HCT116 (cell line): ENCODE measurements around the gene SMIM35. TPM values are rescaled to one million over a fixed set of nuclear protein-coding genes. Genes with fewer than 3 reads are reported as not detected.

Experiments
- ATAC-seq: fragments of 200-7000 bp; cut with Tn5 transposase; 2 replicates; pipeline ENCODE4 v1.9.1; 2020; ENCODE audit warnings: mild to moderate bottlenecking, moderate library complexity
- BruUV-seq: library from RNA; stranded (reverse); fragments of 400-500 nt; replicated peaks from 2 replicates; lab custom pipeline; 2021; lab: Mats Ljungman, UMichigan
- CTCF ChIA-PET: fragments of 300-600 bp; sonication (Branson Sonifier 250); formaldehyde crosslinking; loops from one replicate; lab custom pipeline; 2021; ENCODE audit warnings: antibody characterized with exemption; lab: Charles Lee
- POLR2A ChIA-PET: fragments of 300-600, 350-600 bp; sonication (Branson Sonifier 250); formaldehyde crosslinking; loops from one replicate; lab custom pipeline; 2021; ENCODE audit warnings: antibody characterized with exemption; lab: Charles Lee
- RAD21 ChIA-PET, 2 experiments: fragments of 300-600 bp; sonication (Branson Sonifier 250); formaldehyde crosslinking; loops; one replicate each; lab custom pipeline; 2023; ENCODE audit warnings: low total read pairs in 2 of 2; ENCODE audit not compliant: uncharacterized antibody in 2 of 2, unreplicated experiment in 2 of 2, low non-redundant PET in 1 of 2; lab: Charles Lee
- DNase-seq: peaks from one replicate; pipeline ENCODE4 v3.0.0-alpha.2; 2010; ENCODE audit warnings: low read depth, low spot score
- H2AFZ ChIP-seq: fragments of 200-600 bp; shearing (Covaris generic), sonication (generic); 2 replicates; pipeline ENCODE4 v1.6.1; 2017; ENCODE audit warnings: low read depth, mixed run types, mixed read lengths, antibody characterized with exemption, low read length; ENCODE audit not compliant: poor library complexity, severe bottlenecking
- H3K27ac ChIP-seq: 2 replicates; pipeline ENCODE4 v1.5.1; 2012; ENCODE audit warnings: low read depth, low read length
- H3K27me3 ChIP-seq: fragments of 200-600 bp; sonication (generic); 2 replicates; pipeline ENCODE4 v1.6.1; 2016; ENCODE audit warnings: mixed run types, low read length, mixed read lengths; ENCODE audit not compliant: insufficient read depth
- H3K36me3 ChIP-seq, 2 experiments: fragments of 200-500 bp in 1 of 2; fragments of 200-600 bp in 1 of 2; sonication (Bioruptor generic) in 1 of 2; sonication (generic) in 1 of 2; 2 replicates each; pipeline versions ENCODE4 v1.5.1 to v1.6.1; 2014 to 2016; ENCODE audit warnings: low read length in 2 of 2, inconsistent platforms in 1 of 2, mixed read lengths in 1 of 2, mixed run types in 1 of 2; ENCODE audit not compliant: insufficient read depth in 2 of 2, control insufficient read depth in 1 of 2
- H3K4me1 ChIP-seq, 2 experiments: fragments of 200-600 bp in 1 of 2; sonication (generic) in 1 of 2; 2 replicates each; pipeline versions ENCODE4 v1.5.1 to v1.6.1; 2012 to 2017; ENCODE audit warnings: low read length in 2 of 2, inconsistent platforms in 1 of 2, mild to moderate bottlenecking in 1 of 2, mixed read lengths in 1 of 2, mixed run types in 1 of 2, moderate library complexity in 1 of 2; ENCODE audit not compliant: insufficient read depth in 2 of 2, control insufficient read depth in 1 of 2
- H3K4me2 ChIP-seq: fragments of 200-600 bp; sonication (generic); 2 replicates; pipeline ENCODE4 v1.6.1; 2017; ENCODE audit warnings: mixed run types, low read length, mixed read lengths
- H3K4me3 ChIP-seq, 2 experiments: fragments of 200-600 bp in 1 of 2; sonication (generic) in 1 of 2; replicated peaks in 1 of 2; 2 replicates each; pipeline ENCODE4 v1.5.1; 2011 to 2016; ENCODE audit warnings: low read length in 2 of 2, control low read depth in 1 of 2, low read depth in 1 of 2, mild to moderate bottlenecking in 1 of 2, mixed read lengths in 1 of 2, mixed run types in 1 of 2
- H3K79me2 ChIP-seq: fragments of 200-600 bp; sonication (generic); 2 replicates; pipeline ENCODE4 v1.6.1; 2017; ENCODE audit warnings: mild to moderate bottlenecking, mixed run types, low read length, moderate library complexity, mixed read lengths; ENCODE audit not compliant: insufficient read depth
- H3K9ac ChIP-seq: fragments of 200-600 bp; sonication (generic); 2 replicates; pipeline ENCODE4 v1.6.1; 2016; ENCODE audit warnings: low read length, mixed read lengths
- H3K9me2 ChIP-seq: fragments of 200-600 bp; sonication (generic), shearing (Covaris generic); 2 replicates; pipeline ENCODE4 v1.6.1; 2017; ENCODE audit warnings: mixed run types, mild to moderate bottlenecking, moderate library complexity; ENCODE audit not compliant: insufficient read depth
- H3K9me3 ChIP-seq, 2 experiments: fragments of 200-500 bp in 1 of 2; fragments of 200-600 bp in 1 of 2; sonication (Bioruptor generic) in 1 of 2; sonication (generic) in 1 of 2; 2 replicates each; pipeline ENCODE4 v1.6.1; 2014 to 2017; ENCODE audit warnings: low read length in 2 of 2, mixed read lengths in 2 of 2, inconsistent platforms in 1 of 2, low read depth in 1 of 2, mild to moderate bottlenecking in 1 of 2, mixed run types in 1 of 2, moderate library complexity in 1 of 2; ENCODE audit not compliant: control insufficient read depth in 1 of 2, insufficient read depth in 1 of 2
- H4K20me1 ChIP-seq: fragments of 200-600 bp; sonication (generic), shearing (Covaris generic); 2 replicates; pipeline ENCODE4 v1.6.1; 2017; ENCODE audit warnings: mixed run types, mild to moderate bottlenecking, moderate library complexity; ENCODE audit not compliant: insufficient read depth
- ATF3 ChIP-seq: IDR thresholded peaks from 2 replicates; pipeline ENCODE4 v1.6.1; 2012
- CBX3 ChIP-seq: IDR thresholded peaks from 2 replicates; pipeline ENCODE4 v1.6.1; 2012; ENCODE audit warnings: low read depth
- EGR1 ChIP-seq: IDR thresholded peaks from 2 replicates; pipeline ENCODE4 v1.6.1; 2012; ENCODE audit warnings: low read depth
- ELF1 ChIP-seq: IDR thresholded peaks from 2 replicates; pipeline ENCODE4 v1.6.1; 2012; ENCODE audit warnings: low read depth, borderline replicate concordance
- MAX ChIP-seq: IDR thresholded peaks from 2 replicates; pipeline ENCODE4 v1.6.1; 2012
- POLR2A ChIP-seq: IDR thresholded peaks from 2 replicates; pipeline ENCODE4 v1.7.0; 2011; ENCODE audit warnings: borderline replicate concordance; ENCODE audit not compliant: insufficient read depth, insufficient read length; ENCODE audit errors: extremely low read depth
- POLR2AphosphoS5 ChIP-seq: IDR thresholded peaks from 2 replicates; pipeline ENCODE4 v1.6.1; 2011; ENCODE audit warnings: mild to moderate bottlenecking, low read depth, low read length, moderate library complexity
- RAD21 ChIP-seq: IDR thresholded peaks from 2 replicates; pipeline ENCODE4 v1.6.1; 2012; ENCODE audit warnings: low read depth, mild to moderate bottlenecking
- REST ChIP-seq: IDR thresholded peaks from 2 replicates; pipeline ENCODE4 v1.6.1; 2012; ENCODE audit warnings: low read depth
- YY1 ChIP-seq: IDR thresholded peaks from 2 replicates; pipeline ENCODE4 v1.6.1; 2011; ENCODE audit warnings: low read length, low read depth, moderate library complexity, mild to moderate bottlenecking; ENCODE audit not compliant: insufficient replicate concordance; ENCODE audit errors: extremely low read depth
- ZBTB33 ChIP-seq: IDR thresholded peaks from 2 replicates; pipeline ENCODE4 v1.6.1; 2011; ENCODE audit warnings: mild to moderate bottlenecking, low read length, moderate library complexity; ENCODE audit not compliant: insufficient replicate concordance; ENCODE audit errors: extremely low read depth
- ZFX ChIP-seq: fragments of 450-650 bp; IDR thresholded peaks from 2 replicates; pipeline ENCODE4 v1.6.1; 2017
- ZNF274 ChIP-seq: fragments of 200-500 bp; sonication (Bioruptor generic); IDR thresholded peaks from 2 replicates; pipeline ENCODE4 v1.6.1; 2014; ENCODE audit warnings: mild to moderate bottlenecking, low read depth, low read length, inconsistent platforms
- intact Hi-C: fragments of 100-400 bp; cut with micrococcal nuclease; formaldehyde crosslinking; loops from 2 replicates; pipeline ENCODE4 v1.10.0; 2022
- total RNA-seq: library from RNA; stranded (reverse); gene quantifications from one replicate; pipeline ENCODE4 v1.2.1, GENCODE V29; 2021; ENCODE audit not compliant: unreplicated experiment

SMIM35 gene
- total RNA-seq, 1 experiment from 2014 or later: not detected

GRCh38 chr11:118117790-118118601 is 31.2 kb upstream of the SMIM35 start:
- DNase-seq: no peak

GRCh38 chr11:118115048-118115447 is 28.3 kb upstream of the SMIM35 start:
- Histone ChIP-seq H4K20me1 (no peaks in the 10 kb centered on the region), H3K9me2 (no peaks in the 10 kb centered on the region), H3K9ac (no peak overlapping the region), H2AFZ (no peak overlapping the region), H3K4me2 (no peak overlapping the region), H3K27ac (no peak overlapping the region), H3K9me3 (no peaks in the 10 kb centered on the region), H3K4me1 (no peaks in the 10 kb centered on the region), H3K36me3 (no peaks in the 10 kb centered on the region), H3K27me3 (no peaks in the 10 kb centered on the region), H3K79me2 (no peaks in the 10 kb centered on the region), H3K4me3 (no peak overlapping the region)
- POLR2A ChIA-PET: no interaction called here
- RAD21 ChIA-PET: no interaction called here
- intact Hi-C loops: no loop called here
- ATAC-seq (no peak), DNase-seq (no peak)
- CTCF ChIA-PET: no interaction called here
- no TSS peak for BruUV-seq
- TF ChIP-seq MAX (no peak), ZFX (no peak), REST (no peak), ZNF274 (no peak), EGR1 (no peak), YY1 (no peak), ELF1 (no peak), POLR2A (no peak), CBX3 (no peak), RAD21 (no peak), ATF3 (no peak), ZBTB33 (no peak)

More at GRCh38 chr11:118117790-118118601, 31.2 kb upstream of the SMIM35 start:
- Histone ChIP-seq H3K27me3 (no peaks in the 10 kb centered on the region), H4K20me1 (no peaks in the 10 kb centered on the region), H3K4me1 (no peaks in the 10 kb centered on the region), H3K27ac (no peak overlapping the region), H3K9ac (no peak overlapping the region), H3K9me3 (no peaks in the 10 kb centered on the region), H3K4me3 (no peak overlapping the region), H3K79me2 (no peaks in the 10 kb centered on the region), H2AFZ (no peak overlapping the region), H3K9me2 (no peaks in the 10 kb centered on the region), H3K36me3 (no peaks in the 10 kb centered on the region), H3K4me2 (no peak overlapping the region)
- ChIA-PET POLR2A (no interaction called here), CTCF (no interaction called here), RAD21 (no interaction called here)
- ATAC-seq: no peak
- intact Hi-C loops: no loop called here
- BruUV-seq: no TSS peak
- TF ChIP-seq POLR2AphosphoS5: no peak
